Astrocyte of the cerebellum (primary cell): ENCODE results near the gene COL16A1.

Experiments
- DNase-seq: peaks from one replicate; pipeline ENCODE4 v3.0.0-alpha.2; 2011; ENCODE audit warnings: low read depth
- H3K4me3 ChIP-seq: 2 replicates; pipeline ENCODE4 v1.5.1; 2011; ENCODE audit warnings: mild to moderate bottlenecking, low read depth, low read length, moderate library complexity
- in situ Hi-C: cut with HindIII; loops from 2 replicates; pipeline ENCODE4 v1.10.0; 2017; ENCODE audit warnings: low sequenced_read_pairs
- TF ChIP-seq, protein P1 (sequence below): IDR thresholded peaks from 2 replicates; pipeline ENCODE4 v1.5.1; 2012; ENCODE audit warnings: low read length, low read depth, moderate library complexity, mild to moderate bottlenecking; ENCODE audit errors: missing control alignments

COL16A1 gene

GRCh38 chr1:31654474-31654776 is 49.4 kb downstream of the COL16A1 start:
- TF ChIP-seq, protein P1, sequence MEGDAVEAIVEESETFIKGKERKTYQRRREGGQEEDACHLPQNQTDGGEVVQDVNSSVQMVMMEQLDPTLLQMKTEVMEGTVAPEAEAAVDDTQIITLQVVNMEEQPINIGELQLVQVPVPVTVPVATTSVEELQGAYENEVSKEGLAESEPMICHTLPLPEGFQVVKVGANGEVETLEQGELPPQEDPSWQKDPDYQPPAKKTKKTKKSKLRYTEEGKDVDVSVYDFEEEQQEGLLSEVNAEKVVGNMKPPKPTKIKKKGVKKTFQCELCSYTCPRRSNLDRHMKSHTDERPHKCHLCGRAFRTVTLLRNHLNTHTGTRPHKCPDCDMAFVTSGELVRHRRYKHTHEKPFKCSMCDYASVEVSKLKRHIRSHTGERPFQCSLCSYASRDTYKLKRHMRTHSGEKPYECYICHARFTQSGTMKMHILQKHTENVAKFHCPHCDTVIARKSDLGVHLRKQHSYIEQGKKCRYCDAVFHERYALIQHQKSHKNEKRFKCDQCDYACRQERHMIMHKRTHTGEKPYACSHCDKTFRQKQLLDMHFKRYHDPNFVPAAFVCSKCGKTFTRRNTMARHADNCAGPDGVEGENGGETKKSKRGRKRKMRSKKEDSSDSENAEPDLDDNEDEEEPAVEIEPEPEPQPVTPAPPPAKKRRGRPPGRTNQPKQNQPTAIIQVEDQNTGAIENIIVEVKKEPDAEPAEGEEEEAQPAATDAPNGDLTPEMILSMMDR, result no peak
- in situ Hi-C loops, result loop anchor here (5.0 to 25.0 kb wide), 2 partner anchors 63 to 308 kb away; no protein-coding TSS in a partner anchor
- DNase-seq, result no peak
- H3K4me3 ChIP-seq, result no peak overlapping the region

- DNase-seq, result no peak
- in situ Hi-C loops, result loop anchor here (5.0 to 25.0 kb wide), 2 partner anchors 63 to 308 kb away; no protein-coding TSS in a partner anchor
- H3K4me3 ChIP-seq, result no peak overlapping the region
- TF ChIP-seq, protein P1, result no peak
Measured at GRCh38 chr1:31653717-31654473, 49.9 kb downstream of the COL16A1 start.

DNA sequence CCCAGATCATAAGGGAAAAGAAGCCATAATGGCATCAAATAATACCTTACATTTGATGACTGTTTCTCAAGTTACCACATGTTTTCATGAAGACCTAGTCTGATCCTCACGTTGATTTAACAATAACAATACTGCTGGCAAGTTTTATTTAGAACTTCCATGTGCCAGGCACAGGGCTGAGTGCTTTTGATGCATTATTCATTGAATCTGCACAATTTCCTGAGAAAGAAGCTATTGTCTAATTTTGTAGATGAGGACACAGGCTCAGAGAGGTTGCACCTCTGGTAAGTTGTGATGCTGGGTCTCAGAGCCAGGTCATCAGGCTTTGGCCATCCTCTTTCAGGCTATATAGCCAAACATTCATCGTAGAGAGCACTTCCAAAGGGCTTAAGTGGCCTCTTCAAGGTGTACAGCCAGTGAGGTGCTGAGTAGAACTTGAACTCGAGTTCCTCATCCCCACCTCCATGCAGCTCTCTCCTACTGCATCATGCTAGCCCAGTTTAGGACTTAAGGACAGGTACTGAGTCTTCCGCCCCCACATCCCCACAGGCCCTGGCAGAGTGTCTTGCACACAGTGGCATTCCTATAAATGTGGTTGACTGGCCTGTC is 50.8 kb downstream of the COL16A1 start:
- TF ChIP-seq, protein P1, result no peak
- DNase-seq, result no peak
- in situ Hi-C loops, result loop anchor here (5.0 to 25.0 kb wide), 2 partner anchors 64 to 309 kb away; no protein-coding TSS in a partner anchor
- H3K4me3 ChIP-seq, result no peak overlapping the region

- in situ Hi-C loops, result loop anchor here (5.0 to 25.0 kb wide), 2 partner anchors 66 to 311 kb away; no protein-coding TSS in a partner anchor
- no peak for DNase-seq
Measured at GRCh38 chr1:31651766-31652165, 52.1 kb downstream of the COL16A1 start.

GRCh38 chr1:31651089-31651420 is 52.8 kb downstream of the COL16A1 start:
- no peak for DNase-seq
- in situ Hi-C loops, result loop anchor here (5.0 to 25.0 kb wide), 2 partner anchors 66 to 311 kb away; no protein-coding TSS in a partner anchor
- TF ChIP-seq, protein P1, result no peak
- H3K4me3 ChIP-seq, result no peak overlapping the region

More at GRCh38 chr1:31651766-31652165, 52.1 kb downstream of the COL16A1 start:
- H3K4me3 ChIP-seq, result no peak overlapping the region
- TF ChIP-seq, protein P1, result no peak

DNA sequence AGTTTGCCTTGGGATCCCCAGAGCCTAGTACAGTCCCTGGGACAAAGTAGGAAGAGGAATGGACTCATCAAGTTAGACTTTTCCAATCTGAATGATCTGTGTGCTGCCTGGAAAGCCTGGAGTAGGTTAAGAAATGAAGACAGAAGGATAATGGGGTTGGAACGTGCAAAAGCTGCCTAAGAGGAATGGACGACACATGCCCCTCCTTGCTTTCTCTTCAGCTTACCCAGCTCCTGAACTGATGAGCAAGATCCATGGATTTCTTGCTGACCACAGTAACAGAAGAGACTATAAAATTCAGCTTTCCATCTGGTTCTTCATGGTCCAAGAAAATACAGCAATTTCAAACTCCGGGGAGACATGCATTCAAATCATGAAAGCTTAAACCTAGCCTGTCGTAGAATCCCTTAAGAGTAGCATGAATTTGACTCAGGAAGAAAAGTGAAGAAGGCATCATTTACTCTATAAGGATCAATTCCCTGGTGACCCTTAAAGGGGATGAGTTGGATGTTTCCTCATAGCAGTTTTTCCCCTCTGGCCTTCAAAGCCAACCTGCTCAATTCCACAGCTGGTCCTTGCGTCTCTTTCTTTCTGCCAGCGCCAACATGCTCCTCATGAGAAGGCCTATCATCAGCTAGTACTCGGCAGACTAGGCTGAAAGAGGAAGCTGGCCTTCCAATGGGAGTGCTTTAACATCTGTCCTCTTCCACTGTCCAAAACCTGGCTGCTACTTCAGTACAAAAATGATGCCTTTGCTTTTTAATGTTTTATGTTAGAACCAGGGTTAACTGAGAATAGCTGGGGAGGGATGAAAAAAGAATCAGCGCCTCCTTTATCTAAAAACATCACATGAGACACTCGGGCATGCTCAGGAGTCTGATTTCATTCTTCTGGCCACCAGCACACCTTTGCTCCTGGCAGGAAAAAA is 53.4 kb downstream of the COL16A1 start:
- in situ Hi-C loops, result loop anchor here (5.0 to 25.0 kb wide), 2 partner anchors 67 to 312 kb away; no protein-coding TSS in a partner anchor
- TF ChIP-seq, protein P1, result no peak
- no peak for DNase-seq
- no peak overlapping the region for H3K4me3 ChIP-seq
